Measurements from ENCODE around the gene EXOC3. TPM values are rescaled to one million over a fixed set of nuclear protein-coding genes. Genes with fewer than 3 reads are reported as not detected.
A peak's percentile ranks its signal among the peaks of the same experiment; 100 is the strongest.
"Not testable (repeated sequence)": the region's sequence is repeated elsewhere in the genome, so short reads cannot be mapped to it uniquely, and the experiment has no call there.

Gene EXOC3
- total RNA-seq, 1 donor from 2014 or later, result 64.6 TPM

GRCh38 chr5:400282-401145 is 42.5 kb upstream of the EXOC3 start:
- H3K27ac Mint-ChIP-seq, result peak overlapping the region; percentile 90
- DNase-seq (ENCODE audit: extremely low spot score, unreplicated experiment), result peak; percentile 44

DNA sequence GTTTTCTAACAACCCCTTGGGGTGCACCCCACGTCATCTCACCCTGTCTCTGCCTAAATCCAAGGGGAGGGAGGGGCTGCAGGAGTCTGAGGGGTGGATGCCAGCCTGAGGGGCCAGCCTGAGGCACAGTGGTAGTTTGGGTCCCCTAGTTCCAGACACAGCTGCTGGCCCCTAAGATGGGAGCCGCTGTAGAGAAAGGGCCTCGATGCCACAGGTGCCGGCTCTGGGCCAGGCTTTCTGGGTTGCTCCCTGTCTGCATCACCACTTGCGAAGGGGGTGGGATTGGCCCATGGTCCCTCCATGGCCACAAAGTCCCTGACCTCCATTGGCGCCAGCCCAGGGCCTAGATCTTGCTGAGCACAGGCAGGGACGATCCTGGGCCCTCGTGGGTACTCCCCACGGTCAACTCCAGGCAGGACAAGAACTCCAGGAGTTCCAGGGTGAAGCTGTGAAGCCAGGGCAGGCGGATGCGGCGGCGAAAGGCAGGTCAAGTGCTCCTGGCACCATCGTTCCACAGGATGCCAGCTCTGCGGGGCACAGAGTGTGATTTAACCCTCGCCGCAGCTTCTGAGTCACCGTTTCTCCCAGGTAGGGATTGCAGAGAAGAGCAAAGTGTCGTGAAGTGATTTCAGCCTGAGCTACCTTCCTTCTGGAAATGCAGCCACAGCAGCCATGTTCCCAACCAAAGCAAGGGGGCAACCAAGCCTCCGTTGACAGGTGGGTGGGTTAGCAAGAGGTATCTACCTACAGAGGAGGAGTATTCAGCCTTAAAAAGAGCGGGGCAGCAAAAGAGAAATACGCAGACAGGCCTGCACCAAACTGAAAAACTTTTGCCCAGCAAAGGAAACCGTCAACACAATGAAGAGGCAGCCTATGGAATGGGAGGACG is 41.6 kb upstream of the EXOC3 start:
- H3K27ac Mint-ChIP-seq, result peak overlapping the region; percentile 46
- TF ChIP-seq CTCF (conservative IDR thresholded peaks at IDR 0.05), result no peak
- DNase-seq (ENCODE audit: extremely low spot score, unreplicated experiment), result peak; percentile 62

More at GRCh38 chr5:400282-401145, 42.5 kb upstream of the EXOC3 start:
- Mint-ChIP-seq H3K27me3 (no peaks in the 10 kb centered on the region), H3K36me3 (no peaks in the 10 kb centered on the region), H3K4me1 (ENCODE audit: unreplicated experiment) (peaks cover 20% of the 10 kb centered on the region), H3K4me3 (peak overlapping the region; percentile 66), H3K9me3 (no peaks in the 10 kb centered on the region)
- no peak for TF ChIP-seq CTCF (conservative IDR thresholded peaks at IDR 0.05)

GRCh38 chr5:402219-402614 is 40.8 kb upstream of the EXOC3 start:
- not testable (repeated sequence) for H3K27ac Mint-ChIP-seq; H3K9me3 Mint-ChIP-seq; H3K4me3 Mint-ChIP-seq; DNase-seq (ENCODE audit: extremely low spot score, unreplicated experiment); H3K27me3 Mint-ChIP-seq; H3K36me3 Mint-ChIP-seq
- H3K4me1 Mint-ChIP-seq (ENCODE audit: unreplicated experiment), result peaks cover 32% of the 10 kb centered on the region

More for the DNA sequence above, 41.6 kb upstream of the EXOC3 start:
- Mint-ChIP-seq H3K4me1 (ENCODE audit: unreplicated experiment) (peaks cover 24% of the 10 kb centered on the region), H3K9me3 (no peaks in the 10 kb centered on the region), H3K27me3 (no peaks in the 10 kb centered on the region), H3K4me3 (no peak overlapping the region), H3K36me3 (no peaks in the 10 kb centered on the region)

DNA sequence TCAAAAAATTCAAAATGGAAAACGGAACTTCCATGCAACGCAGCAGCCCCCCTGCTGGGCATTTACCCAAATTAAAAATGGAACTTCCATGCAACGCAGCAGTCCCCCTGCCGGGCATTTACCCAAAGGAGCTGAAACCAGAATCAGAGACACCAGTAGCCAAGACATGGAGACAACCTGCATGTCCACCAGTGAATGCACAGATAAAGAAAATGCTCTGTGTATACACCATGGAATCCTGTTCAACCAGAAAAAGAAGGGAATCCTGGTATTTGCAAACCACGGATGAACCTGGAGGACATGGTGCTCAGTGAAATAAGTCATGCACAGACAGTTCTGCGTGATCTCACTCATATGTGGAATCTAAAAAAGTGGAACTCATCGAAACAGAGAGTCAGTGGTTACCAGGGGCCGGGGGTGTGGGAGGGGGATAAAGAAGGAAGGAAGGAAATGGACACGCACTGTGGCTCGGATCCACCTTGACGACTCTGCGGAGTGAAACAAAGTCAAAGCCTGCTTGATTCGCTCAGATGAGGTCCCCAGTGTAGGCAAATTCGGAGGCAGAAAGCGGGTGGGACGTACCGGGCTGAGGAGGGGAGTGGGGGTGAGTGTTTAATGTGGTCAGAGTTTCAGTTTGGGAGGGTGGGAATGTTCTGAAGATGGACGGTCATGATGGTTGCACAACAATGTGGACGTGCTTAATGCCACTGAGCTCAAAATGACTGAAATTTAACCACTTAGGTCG is 40.2 kb upstream of the EXOC3 start:
- H3K27me3 Mint-ChIP-seq, result no peaks in the 10 kb centered on the region
- H3K4me1 Mint-ChIP-seq (ENCODE audit: unreplicated experiment), result peaks cover 34% of the 10 kb centered on the region
- DNase-seq (ENCODE audit: extremely low spot score, unreplicated experiment), result peak; percentile 57
- no peak for TF ChIP-seq CTCF (conservative IDR thresholded peaks at IDR 0.05)
- no peaks in the 10 kb centered on the region for H3K9me3 Mint-ChIP-seq
- H3K4me3 Mint-ChIP-seq, result peak overlapping the region; percentile 41
- no peaks in the 10 kb centered on the region for H3K36me3 Mint-ChIP-seq
- H3K27ac Mint-ChIP-seq, result peak overlapping the region; percentile 76

- Mint-ChIP-seq H3K27me3 (no peaks in the 10 kb centered on the region), H3K4me1 (ENCODE audit: unreplicated experiment) (peaks cover 36% of the 10 kb centered on the region), H3K9me3 (no peaks in the 10 kb centered on the region), H3K27ac (no peak overlapping the region), H3K36me3 (no peaks in the 10 kb centered on the region), H3K4me3 (no peak overlapping the region)
- DNase-seq (ENCODE audit: extremely low spot score, unreplicated experiment), result peak; percentile 48
- no peak for TF ChIP-seq CTCF (conservative IDR thresholded peaks at IDR 0.05)
Measured at GRCh38 chr5:403995-404394, 39.0 kb upstream of the EXOC3 start.
